ENCODE data around the gene DHRS4L2. TPM values are rescaled to one million over a fixed set of nuclear protein-coding genes. Genes with fewer than 3 reads are reported as not detected.
"Not testable (repeated sequence)": the region's sequence is repeated elsewhere in the genome, so short reads cannot be mapped to it uniquely, and the experiment has no call there.

The DHRS4L2 gene
- total RNA-seq, 4 donors from 2014 or later: 18.1 to 38.9 (median 27.6) TPM

- Histone ChIP-seq H3K27ac (peak within 1 kb of the TSS; percentile 85 to 96 (median 89)), H3K27me3 (no peaks in the 10 kb centered on the region), H3K36me3 (no peaks in the 10 kb centered on the region), H3K4me3 (peak within 1 kb of the TSS; percentile 51 to 85 (median 65)), H3K4me1 (peaks cover 7 to 18% (median 15%) of the 10 kb centered on the region in 4 donors), H3K9me3 (no peaks in the 10 kb centered on the region)
- TF ChIP-seq POLR2A (IDR thresholded peaks at IDR 0.05) (peak; percentile 71), EP300 (IDR thresholded peaks at IDR 0.05; ENCODE audit: low read depth) (no peak), POLR2AphosphoS5 (IDR thresholded peaks at IDR 0.05) (peak; percentile 17 to 69 (median 68))
- TF ChIP-seq, protein P1, sequence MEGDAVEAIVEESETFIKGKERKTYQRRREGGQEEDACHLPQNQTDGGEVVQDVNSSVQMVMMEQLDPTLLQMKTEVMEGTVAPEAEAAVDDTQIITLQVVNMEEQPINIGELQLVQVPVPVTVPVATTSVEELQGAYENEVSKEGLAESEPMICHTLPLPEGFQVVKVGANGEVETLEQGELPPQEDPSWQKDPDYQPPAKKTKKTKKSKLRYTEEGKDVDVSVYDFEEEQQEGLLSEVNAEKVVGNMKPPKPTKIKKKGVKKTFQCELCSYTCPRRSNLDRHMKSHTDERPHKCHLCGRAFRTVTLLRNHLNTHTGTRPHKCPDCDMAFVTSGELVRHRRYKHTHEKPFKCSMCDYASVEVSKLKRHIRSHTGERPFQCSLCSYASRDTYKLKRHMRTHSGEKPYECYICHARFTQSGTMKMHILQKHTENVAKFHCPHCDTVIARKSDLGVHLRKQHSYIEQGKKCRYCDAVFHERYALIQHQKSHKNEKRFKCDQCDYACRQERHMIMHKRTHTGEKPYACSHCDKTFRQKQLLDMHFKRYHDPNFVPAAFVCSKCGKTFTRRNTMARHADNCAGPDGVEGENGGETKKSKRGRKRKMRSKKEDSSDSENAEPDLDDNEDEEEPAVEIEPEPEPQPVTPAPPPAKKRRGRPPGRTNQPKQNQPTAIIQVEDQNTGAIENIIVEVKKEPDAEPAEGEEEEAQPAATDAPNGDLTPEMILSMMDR (IDR thresholded peaks at IDR 0.05): peak; percentile 85 to 93 (median 89)
- intact Hi-C loops (cut with DNase I; ENCODE audit: low total_unique reads) (no loop called here), in situ Hi-C loops (cut with MboI; ENCODE audit: low pct_ligation_motif_present in 1 of 4, low pct_unique_long_range_greater_than_20kb in 1 of 4, low sequenced_read_pairs in 3 of 4) (no loop called here)
- DNase-seq: peak; percentile 88
- 1% methylated on average over 38 of the region's 44 CpGs; no CpG with 5 or more reads in 1 of the 2 donors for WGBS, 2 donors (ENCODE audit: low coverage in 1 of 2)
These were observed 35.1 kb upstream of the DHRS4L2 start, which contains the start of gene DHRS4 for GRCh38 chr14:23953464-23954278. Gene DHRS4 (plus strand): TSS chr14:23953770. CDS start chr14:23953789, 19 bp downstream.

- Histone ChIP-seq H3K27ac (peak overlapping the region; percentile 85 to 96 (median 89)), H3K4me3 (peak overlapping the region; percentile 51 to 85 (median 65)), H3K4me1 (peaks cover 7 to 18% (median 15%) of the 10 kb centered on the region in 4 donors)
- intact Hi-C loops (cut with DNase I; ENCODE audit: low total_unique reads); H3K9me3 ChIP-seq; H3K27me3 ChIP-seq; H3K36me3 ChIP-seq; in situ Hi-C loops (cut with MboI; ENCODE audit: low pct_ligation_motif_present in 1 of 4, low pct_unique_long_range_greater_than_20kb in 1 of 4, low sequenced_read_pairs in 3 of 4); DNase-seq: not testable (repeated sequence)
- TF ChIP-seq, protein P1 (IDR thresholded peaks at IDR 0.05): peak in 2 of 5 experiments; percentile 1 to 16
- WGBS, 2 donors (ENCODE audit: low coverage in 1 of 2): 3 to 10% methylated on average over 5 to 6 of the region's 6 CpGs
These were observed 34.5 kb upstream of the DHRS4L2 start for GRCh38 chr14:23954279-23954614.

DNA sequence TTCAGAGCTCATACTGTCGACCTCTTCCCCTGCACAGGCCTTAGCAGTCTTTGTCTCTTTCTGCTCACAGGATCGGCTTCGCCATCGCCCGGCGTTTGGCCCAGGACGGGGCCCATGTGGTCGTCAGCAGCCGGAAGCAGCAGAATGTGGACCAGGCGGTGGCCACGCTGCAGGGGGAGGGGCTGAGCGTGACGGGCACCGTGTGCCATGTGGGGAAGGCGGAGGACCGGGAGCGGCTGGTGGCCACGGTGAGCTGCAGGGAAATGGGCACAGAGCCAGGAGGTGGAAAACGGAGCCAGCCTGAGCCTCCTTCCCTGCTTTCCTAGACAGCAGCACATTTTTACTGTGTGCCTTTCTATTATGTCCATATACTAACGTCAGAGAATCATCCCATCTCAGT lies 33.8 kb upstream of the DHRS4L2 start:
- TF ChIP-seq POLR2AphosphoS5 (IDR thresholded peaks at IDR 0.05): peak in 1 of 3 donors; percentile 37
- H3K9me3 ChIP-seq; intact Hi-C loops (cut with DNase I; ENCODE audit: low total_unique reads); in situ Hi-C loops (cut with MboI; ENCODE audit: low pct_ligation_motif_present in 1 of 4, low pct_unique_long_range_greater_than_20kb in 1 of 4, low sequenced_read_pairs in 3 of 4); H3K27me3 ChIP-seq; H3K36me3 ChIP-seq: not testable (repeated sequence)
- H3K4me1 ChIP-seq: peaks cover 7 to 18% (median 15%) of the 10 kb centered on the region in 4 donors
- DNase-seq: peak; percentile 77
- peak overlapping the region; percentile 85 to 96 (median 89) for H3K27ac ChIP-seq
- H3K4me3 ChIP-seq: peak overlapping the region in 1 of 4 donors; percentile 85
- 48 to 49% methylated on average over 4 to 16 of the region's 20 CpGs for WGBS, 2 donors (ENCODE audit: low coverage in 1 of 2)

- H3K4me1 ChIP-seq: peaks cover 7 to 18% (median 15%) of the 10 kb centered on the region in 4 donors
- H3K27ac ChIP-seq; in situ Hi-C loops (cut with MboI; ENCODE audit: low pct_ligation_motif_present in 1 of 4, low pct_unique_long_range_greater_than_20kb in 1 of 4, low sequenced_read_pairs in 3 of 4); H3K27me3 ChIP-seq; H3K36me3 ChIP-seq; DNase-seq; intact Hi-C loops (cut with DNase I; ENCODE audit: low total_unique reads); H3K9me3 ChIP-seq; H3K4me3 ChIP-seq: not testable (repeated sequence)
- WGBS, 2 donors (ENCODE audit: low coverage in 1 of 2): 79 to 80% methylated on average over 1 to 2 of the region's 2 CpGs
These were observed 32.9 kb upstream of the DHRS4L2 start for GRCh38 chr14:23955811-23956210.

DNA sequence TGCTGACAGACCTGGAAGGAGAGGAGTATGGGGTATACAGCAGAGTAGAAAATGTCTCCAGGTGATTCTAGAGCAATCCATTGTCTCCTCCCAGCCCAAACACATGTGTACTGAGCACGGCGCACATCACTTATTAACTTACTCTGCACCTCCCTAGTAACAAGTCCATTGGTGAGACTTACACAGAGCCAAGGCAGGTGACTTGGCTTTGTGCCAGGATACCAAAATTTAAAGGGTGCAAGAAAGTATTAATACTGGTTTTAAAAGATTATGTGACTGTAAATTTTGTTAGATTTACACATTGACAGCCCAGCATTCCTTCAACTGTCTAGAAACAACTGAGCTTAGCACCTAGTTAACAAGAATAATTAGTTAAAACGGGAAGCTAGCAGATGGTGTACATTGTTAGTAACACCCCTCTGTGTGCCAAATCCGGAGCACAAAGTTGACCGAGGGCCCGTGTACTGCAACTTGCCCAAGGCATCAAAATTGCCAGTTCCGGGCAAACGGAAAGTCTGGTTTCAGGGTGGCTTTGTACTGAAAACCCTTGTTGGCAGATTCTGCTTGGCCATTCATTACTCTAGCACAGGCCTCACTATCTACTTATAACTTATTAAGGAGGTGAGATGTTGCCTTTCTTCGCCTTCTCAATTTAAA lies 30.7 kb upstream of the DHRS4L2 start:
- DNase-seq; in situ Hi-C loops (cut with MboI; ENCODE audit: low pct_ligation_motif_present in 1 of 4, low pct_unique_long_range_greater_than_20kb in 1 of 4, low sequenced_read_pairs in 3 of 4); H3K4me3 ChIP-seq; H3K27me3 ChIP-seq; intact Hi-C loops (cut with DNase I; ENCODE audit: low total_unique reads); H3K9me3 ChIP-seq; H3K27ac ChIP-seq; H3K36me3 ChIP-seq: not testable (repeated sequence)
- peaks cover 0 to 13% (median 12%) of the 10 kb centered on the region in 4 donors for H3K4me1 ChIP-seq
- 96 to 100% methylated on average over 3 to 9 of the region's 9 CpGs for WGBS, 2 donors (ENCODE audit: low coverage in 1 of 2)

DNA sequence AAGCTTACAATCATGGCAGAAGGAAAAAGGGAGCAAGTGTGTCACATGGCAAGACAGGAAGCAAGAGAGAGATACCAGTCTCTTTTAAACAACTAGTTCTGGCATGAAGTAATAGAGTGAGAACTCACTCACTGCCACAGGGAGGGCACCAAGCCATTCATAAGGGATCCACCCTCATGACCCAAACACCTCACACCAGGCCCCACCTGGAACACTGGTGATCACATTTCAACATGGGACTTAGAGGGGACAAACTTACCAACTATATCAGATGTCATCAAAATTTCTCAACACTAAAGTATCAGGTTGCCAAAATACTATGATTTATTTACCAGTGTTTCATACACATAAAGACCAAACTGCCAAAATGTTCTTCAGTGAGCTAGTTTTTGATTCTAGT lies 27.8 kb upstream of the DHRS4L2 start:
- H3K27ac ChIP-seq; H3K9me3 ChIP-seq; in situ Hi-C loops (cut with MboI; ENCODE audit: low pct_ligation_motif_present in 1 of 4, low pct_unique_long_range_greater_than_20kb in 1 of 4, low sequenced_read_pairs in 3 of 4); H3K27me3 ChIP-seq; H3K36me3 ChIP-seq; H3K4me1 ChIP-seq; DNase-seq; H3K4me3 ChIP-seq; intact Hi-C loops (cut with DNase I; ENCODE audit: low total_unique reads): not testable (repeated sequence)

DNA sequence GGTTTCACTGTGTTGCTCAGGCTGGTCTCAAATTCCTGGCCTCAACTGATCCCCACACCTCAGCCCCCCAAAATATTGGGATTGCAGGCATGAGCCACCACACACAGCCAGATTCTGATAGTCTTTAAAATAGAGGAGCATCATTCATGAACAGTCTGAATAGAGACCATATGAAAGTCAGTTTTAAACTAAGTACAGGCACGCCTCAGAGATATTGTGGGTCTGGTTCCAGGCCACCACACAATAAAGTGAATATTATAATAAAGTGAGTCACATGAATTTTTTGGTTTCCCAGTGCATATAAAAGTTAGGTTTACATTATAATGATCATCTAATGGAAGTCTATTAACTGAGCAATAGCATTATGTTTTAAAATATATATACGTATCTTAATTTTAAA lies 27.0 kb upstream of the DHRS4L2 start:
- H3K27me3 ChIP-seq; H3K36me3 ChIP-seq; in situ Hi-C loops (cut with MboI; ENCODE audit: low pct_ligation_motif_present in 1 of 4, low pct_unique_long_range_greater_than_20kb in 1 of 4, low sequenced_read_pairs in 3 of 4); DNase-seq; H3K27ac ChIP-seq; H3K4me1 ChIP-seq; H3K4me3 ChIP-seq; H3K9me3 ChIP-seq; intact Hi-C loops (cut with DNase I; ENCODE audit: low total_unique reads): not testable (repeated sequence)
- WGBS, 2 donors (ENCODE audit: low coverage in 1 of 2): 83% methylated on average over 1 of the region's 2 CpGs; no CpG with 5 or more reads in 1 of the 2 donors

DNA sequence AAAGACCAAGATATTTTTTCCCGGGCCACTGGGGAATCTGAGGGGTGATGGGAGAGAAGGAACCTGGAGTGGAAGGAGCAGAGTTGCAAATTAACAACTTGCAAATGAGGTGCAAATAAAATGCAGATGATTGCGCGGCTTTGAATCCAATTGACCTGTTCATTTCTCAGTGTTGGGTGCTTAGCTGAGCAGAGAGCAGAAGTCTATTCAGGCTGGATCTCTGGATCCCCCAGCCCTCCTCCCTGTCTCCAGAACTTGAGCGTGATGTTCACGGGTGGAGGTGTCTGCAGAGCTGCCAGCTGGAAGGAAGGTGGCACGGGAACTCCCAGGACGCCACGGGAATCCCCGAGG lies 19.6 kb upstream of the DHRS4L2 start:
- H3K9me3 ChIP-seq; DNase-seq; in situ Hi-C loops (cut with MboI; ENCODE audit: low pct_ligation_motif_present in 1 of 4, low pct_unique_long_range_greater_than_20kb in 1 of 4, low sequenced_read_pairs in 3 of 4); intact Hi-C loops (cut with DNase I; ENCODE audit: low total_unique reads); H3K36me3 ChIP-seq; H3K27ac ChIP-seq; H3K27me3 ChIP-seq; H3K4me1 ChIP-seq: not testable (repeated sequence)
- WGBS, 2 donors (ENCODE audit: low coverage in 1 of 2): no CpG with 5 or more reads among the region's 9 CpGs
- peak overlapping the region in 1 of 4 donors; percentile 51 for H3K4me3 ChIP-seq

Data from transverse colon (tissue), 4 donors.